ENCODE measurements around the gene NUDT4.

- TF ChIP-seq POLR2A (IDR thresholded peaks at IDR 0.05): no peak
- TF ChIP-seq, protein P1, sequence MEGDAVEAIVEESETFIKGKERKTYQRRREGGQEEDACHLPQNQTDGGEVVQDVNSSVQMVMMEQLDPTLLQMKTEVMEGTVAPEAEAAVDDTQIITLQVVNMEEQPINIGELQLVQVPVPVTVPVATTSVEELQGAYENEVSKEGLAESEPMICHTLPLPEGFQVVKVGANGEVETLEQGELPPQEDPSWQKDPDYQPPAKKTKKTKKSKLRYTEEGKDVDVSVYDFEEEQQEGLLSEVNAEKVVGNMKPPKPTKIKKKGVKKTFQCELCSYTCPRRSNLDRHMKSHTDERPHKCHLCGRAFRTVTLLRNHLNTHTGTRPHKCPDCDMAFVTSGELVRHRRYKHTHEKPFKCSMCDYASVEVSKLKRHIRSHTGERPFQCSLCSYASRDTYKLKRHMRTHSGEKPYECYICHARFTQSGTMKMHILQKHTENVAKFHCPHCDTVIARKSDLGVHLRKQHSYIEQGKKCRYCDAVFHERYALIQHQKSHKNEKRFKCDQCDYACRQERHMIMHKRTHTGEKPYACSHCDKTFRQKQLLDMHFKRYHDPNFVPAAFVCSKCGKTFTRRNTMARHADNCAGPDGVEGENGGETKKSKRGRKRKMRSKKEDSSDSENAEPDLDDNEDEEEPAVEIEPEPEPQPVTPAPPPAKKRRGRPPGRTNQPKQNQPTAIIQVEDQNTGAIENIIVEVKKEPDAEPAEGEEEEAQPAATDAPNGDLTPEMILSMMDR (IDR thresholded peaks at IDR 0.05): no peak
These were observed 65.0 kb downstream of the NUDT4 start for GRCh38 chr12:93442411-93443340.

Data from Peyer's patch (tissue), 4 donors.